GM19043 (cell line): ENCODE measurements around the gene PTPN1.
"Not testable (repeated sequence)": the region's sequence is repeated elsewhere in the genome, so short reads cannot be mapped to it uniquely, and the experiment has no call there.

Source experiments
- ATAC-seq: cut with Tn5 transposase; IDR thresholded peaks from one replicate; pipeline ENCODE4 v1.9.1; 2021; ENCODE audit warnings: low read depth; ENCODE audit not compliant: unreplicated experiment

The PTPN1 gene

DNA sequence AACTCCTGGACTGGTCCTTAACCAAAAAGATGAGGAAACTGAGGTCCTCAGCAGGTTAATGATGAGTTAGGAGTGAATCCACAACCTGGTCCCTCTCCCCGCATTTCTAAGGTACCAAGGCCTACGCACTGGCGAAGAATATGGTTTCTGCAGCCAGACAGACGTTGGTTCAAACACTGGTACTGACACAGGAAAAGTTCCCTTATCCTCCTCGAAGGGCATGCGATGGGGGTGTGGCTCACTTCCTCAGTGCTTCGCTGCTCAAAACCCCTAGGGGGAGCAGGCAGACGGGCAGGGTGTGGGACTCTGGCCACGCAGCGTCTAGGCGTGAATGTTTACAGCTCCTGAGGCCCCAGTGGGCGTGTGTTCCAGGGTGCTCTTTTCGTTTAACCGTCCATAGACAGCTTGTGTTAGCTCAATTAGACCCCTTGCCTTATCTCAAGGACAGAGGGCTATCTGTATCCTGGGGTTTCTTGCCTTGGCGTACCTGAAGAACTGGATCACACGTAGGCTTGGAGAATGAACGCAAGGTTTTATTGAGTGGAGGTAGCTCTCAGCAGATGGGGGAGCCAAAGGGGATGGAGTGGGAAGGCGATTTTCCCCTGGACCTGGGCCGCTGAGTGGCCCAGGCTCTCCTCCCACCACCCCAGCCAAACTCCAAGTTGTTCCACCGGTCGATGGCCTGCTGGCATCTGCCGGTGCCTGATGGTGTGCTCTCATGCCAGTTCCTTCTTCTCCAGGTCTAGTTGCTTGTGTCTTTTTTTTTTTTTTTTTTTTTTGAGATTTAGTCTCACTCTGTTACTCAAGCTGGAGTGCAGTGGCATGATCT is 31.8 kb upstream of the PTPN1 start:
- peak; percentile 71 for ATAC-seq

- ATAC-seq = no peak
Observed at GRCh38 chr20:50481741-50482140, 28.4 kb upstream of the PTPN1 start.

GRCh38 chr20:50482396-50482981 is 27.7 kb upstream of the PTPN1 start:
- ATAC-seq = no peak

DNA sequence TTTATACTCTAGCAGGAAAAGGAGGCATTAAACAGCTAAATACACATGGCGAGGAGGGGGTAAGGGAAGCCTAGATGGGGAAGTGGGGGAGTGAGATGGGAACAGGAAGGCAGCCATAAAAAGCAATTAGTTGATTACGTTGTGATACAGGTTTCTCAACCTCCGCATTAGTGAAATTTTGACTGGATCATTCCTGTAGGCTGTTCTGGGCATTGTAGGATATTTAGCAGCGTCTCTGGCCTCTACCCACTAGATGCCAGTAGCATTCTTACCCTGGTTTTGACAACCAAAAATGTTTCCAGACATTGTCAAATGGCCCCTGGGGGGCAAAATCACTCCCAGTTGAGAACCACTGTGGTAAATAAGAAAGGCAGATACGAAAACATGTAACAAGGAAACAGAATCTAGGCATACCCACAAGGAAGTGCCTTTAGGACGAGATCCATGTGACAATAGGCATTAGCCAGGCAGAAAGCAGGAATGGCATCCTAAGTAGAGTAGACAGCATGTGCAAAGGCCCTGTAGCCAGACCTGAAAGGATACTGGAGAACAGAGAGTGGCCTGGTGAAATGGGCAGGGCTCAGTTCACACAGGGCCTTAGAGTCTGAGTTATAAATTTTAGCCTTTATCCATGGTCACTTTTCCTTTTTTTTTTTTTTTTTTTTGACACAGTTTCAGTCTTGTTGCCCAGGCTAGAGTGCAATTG is 25.8 kb upstream of the PTPN1 start:
- ATAC-seq = no peak

DNA sequence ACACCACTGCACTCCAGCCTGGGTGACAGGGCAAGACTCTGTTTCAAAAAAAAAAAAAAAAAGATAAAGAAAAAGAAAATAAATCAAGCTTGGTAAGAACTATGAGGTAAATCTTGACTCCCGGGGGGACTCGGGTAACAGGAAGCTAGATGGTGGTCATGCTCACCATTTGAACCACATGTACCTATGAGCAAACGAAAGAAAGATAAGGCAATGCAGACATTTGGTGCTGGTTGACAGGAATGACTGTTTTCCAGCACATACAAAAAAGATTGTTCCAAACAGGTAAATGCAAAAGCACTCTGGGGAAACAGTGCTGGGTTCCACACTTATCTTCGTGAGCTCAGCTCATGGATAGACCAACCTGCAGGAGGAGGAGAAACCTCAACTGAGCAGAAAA is 22.8 kb upstream of the PTPN1 start:
- no peak for ATAC-seq

- ATAC-seq = no peak
Observed at GRCh38 chr20:50488236-50488806, 21.9 kb upstream of the PTPN1 start.

DNA sequence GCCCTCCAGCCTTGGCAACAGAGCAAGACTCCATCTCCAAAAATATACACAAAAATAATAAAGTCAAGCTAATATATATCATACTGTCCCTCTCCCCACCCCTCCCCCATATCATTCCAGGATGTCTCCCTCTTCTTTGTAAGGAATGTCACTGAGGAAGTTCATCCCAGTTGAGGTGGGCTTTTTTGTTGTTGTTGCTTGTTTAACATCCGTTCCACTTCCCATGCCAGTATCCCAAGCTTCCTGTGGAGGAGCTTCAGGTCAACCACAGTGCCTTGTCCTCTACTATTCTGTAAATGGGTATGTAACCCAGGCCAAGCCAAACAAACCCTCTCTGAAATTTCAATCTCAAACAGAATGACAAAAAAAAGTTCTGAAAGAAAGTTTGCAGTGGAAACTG is 19.0 kb upstream of the PTPN1 start:
- no peak for ATAC-seq

GRCh38 chr20:50491926-50492634 is 18.1 kb upstream of the PTPN1 start:
- ATAC-seq = no peak

GRCh38 chr20:50493881-50494253 is 16.3 kb upstream of the PTPN1 start:
- no peak for ATAC-seq

DNA sequence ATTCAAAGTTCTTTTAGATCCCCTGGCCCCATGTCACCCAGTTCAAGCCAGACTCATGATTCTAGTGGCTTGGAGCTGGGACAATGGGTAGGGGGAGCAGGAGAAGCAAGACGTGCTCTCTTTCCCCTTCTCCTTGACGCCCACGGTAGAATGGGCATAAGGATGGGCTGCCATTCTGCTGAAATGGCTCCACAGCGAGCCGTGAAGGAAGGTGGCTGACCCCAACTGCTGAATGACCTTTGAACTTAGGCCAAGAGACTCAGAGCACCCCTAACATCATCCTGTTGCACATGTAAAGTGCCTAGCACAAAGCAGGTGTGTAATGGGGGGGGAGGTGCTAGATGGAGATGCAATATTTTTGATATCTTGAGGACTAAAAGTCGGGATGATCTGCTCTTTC is 15.8 kb upstream of the PTPN1 start:
- no peak for ATAC-seq

- no peak for ATAC-seq
Observed at GRCh38 chr20:50496773-50497385, 13.3 kb upstream of the PTPN1 start.

DNA sequence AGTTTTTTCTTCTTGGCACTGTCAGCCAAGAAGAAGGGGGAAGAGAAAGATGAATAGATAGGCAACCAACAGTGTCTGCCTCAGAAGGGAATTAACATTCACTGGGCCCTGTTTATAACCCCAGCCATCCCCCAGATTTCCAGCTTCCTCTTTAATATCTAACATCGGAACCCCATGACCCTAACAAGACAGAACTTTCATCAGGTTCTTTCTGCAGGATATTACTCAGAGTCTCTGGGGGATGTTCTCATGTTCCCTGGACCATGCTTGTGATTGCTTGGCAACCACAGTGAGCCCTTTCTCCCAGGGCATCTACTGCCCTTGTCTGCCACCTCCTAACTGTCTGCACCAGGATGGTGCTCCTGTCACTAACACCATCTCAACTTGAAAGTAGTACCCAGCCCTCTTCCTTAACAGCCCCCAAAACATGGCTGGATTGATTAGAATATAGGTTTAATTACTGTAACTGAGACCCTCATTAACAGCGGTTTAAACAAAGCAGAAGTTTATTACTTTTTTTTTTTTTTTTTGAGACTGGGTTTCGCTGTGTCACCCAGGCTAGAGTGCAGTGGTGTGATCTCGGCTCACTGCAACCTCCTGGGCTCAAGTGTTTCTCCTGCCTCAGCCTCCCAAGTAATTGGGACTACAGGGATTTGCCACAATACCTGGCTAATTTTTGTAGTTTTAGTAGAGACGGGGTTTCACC is 12.0 kb upstream of the PTPN1 start:
- ATAC-seq = no peak

- no peak for ATAC-seq
Observed at GRCh38 chr20:50499938-50500337, 10.2 kb upstream of the PTPN1 start.

GRCh38 chr20:50501972-50502745 is 8.0 kb upstream of the PTPN1 start:
- no peak for ATAC-seq

DNA sequence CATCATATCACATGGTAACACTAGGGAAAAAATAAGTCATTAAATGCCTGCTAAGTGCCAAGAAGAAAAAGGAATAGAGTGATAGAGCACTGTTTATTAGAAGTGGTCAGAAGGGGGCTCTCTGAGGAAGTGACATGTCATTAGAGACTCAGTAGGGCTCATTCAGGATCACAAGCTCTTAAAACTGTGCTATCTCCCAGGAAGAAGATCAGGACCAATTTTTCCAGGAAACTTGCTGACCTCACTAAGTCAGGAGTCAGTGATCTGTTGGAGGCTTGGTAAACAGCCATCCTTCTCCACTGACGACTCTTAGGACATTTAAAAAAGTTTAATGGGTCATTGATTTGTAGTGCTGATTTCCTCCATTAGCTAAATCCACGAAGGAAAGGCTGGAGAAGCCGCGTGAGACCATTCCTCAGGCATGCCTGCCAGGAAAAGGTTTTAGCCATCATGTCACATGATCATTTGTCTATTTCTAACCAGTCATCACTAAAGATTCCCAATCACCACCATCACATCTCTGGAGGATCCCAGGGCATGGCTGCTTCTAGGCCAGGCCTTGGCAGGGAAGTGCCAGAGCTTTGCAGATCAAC is 5.9 kb upstream of the PTPN1 start:
- ATAC-seq = no peak

- ATAC-seq = no peak
Observed at GRCh38 chr20:50506270-50506579, 4.0 kb upstream of the PTPN1 start.

DNA sequence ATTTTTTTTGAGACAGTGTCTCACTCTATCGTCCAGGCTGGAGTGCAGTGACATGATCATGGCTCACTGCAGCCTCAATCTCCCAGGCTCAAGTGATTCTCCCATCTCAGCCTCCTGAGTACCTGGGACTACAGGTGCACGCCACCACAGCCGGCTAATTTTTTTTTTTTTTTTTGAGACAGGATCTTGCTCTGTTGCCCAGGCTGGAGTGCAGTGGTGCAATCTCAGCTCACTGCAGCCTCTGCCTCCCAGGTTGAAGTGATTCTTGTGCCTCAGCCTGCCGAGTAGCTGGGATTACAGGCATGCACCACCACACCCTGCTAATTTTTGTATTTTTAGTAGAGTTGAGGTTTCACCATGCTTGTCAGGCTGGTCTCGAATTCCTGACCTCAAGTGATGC is 2.4 kb upstream of the PTPN1 start:
- ATAC-seq = not testable (repeated sequence)

- no peak for ATAC-seq
Observed at GRCh38 chr20:50508171-50508755, 1.9 kb upstream of the PTPN1 start.
